HepG2 (cell line): ENCODE measurements around the gene PKMYT1. TPM values are rescaled to one million over a fixed set of nuclear protein-coding genes. Genes with fewer than 3 reads are reported as not detected.

Source experiments
- ADNP ChIP-seq: sonication (generic); formaldehyde crosslinking; IDR thresholded peaks from 2 replicates; pipeline ENCODE4 v1.4.0; 2020; ENCODE audit warnings: missing genetic modification reagents
- ARID4A ChIP-seq: sonication (generic); formaldehyde crosslinking; IDR thresholded peaks from 2 replicates; pipeline ENCODE4 v1.5.0; 2020; ENCODE audit warnings: mild to moderate bottlenecking, missing genetic modification reagents, borderline replicate concordance
- HIC2 ChIP-seq: sonication (generic); formaldehyde crosslinking; IDR thresholded peaks from 2 replicates; pipeline ENCODE4 v1.9.0; 2022; ENCODE audit warnings: low read depth, missing genetic modification reagents
- ISX ChIP-seq: sonication (generic); formaldehyde crosslinking; conservative IDR thresholded peaks from 2 replicates; pipeline ENCODE4 v1.5.0; 2020; ENCODE audit warnings: missing genetic modification reagents
- MED13 ChIP-seq: sonication (generic); formaldehyde crosslinking; IDR thresholded peaks from 2 replicates; pipeline ENCODE4 v1.5.0; 2020; ENCODE audit warnings: missing genetic modification reagents
- MEIS1 ChIP-seq: sonication (generic); formaldehyde crosslinking; IDR thresholded peaks from 2 replicates; pipeline ENCODE4 v1.9.0; 2021; ENCODE audit warnings: mild to moderate bottlenecking, missing genetic modification reagents, moderate library complexity, borderline replicate concordance
- MIXL1 ChIP-seq: IDR thresholded peaks from 2 replicates; pipeline ENCODE4 v1.6.1; 2016
- MTERF4 ChIP-seq: sonication (generic); formaldehyde crosslinking; IDR thresholded peaks from 2 replicates; pipeline ENCODE4 v1.8.0; 2023; ENCODE audit warnings: mild to moderate bottlenecking, missing genetic modification reagents
- NFE2 ChIP-seq: sonication (generic); formaldehyde crosslinking; IDR thresholded peaks from 2 replicates; pipeline ENCODE4 v1.4.0; 2020; ENCODE audit warnings: missing genetic modification reagents
- RAD21 ChIP-seq: fragments of 450-650 bp; formaldehyde crosslinking; IDR thresholded peaks from 2 replicates; pipeline ENCODE4 v1.5.0; 2020; ENCODE audit warnings: mild to moderate bottlenecking
- RFX5 ChIP-seq: IDR thresholded peaks from 2 replicates; pipeline ENCODE4 v1.6.1; 2011; ENCODE audit warnings: low read depth, low read length, improper control_type of control experiment
- SAFB2 ChIP-seq: sonication (generic); formaldehyde crosslinking; IDR thresholded peaks from 2 replicates; pipeline ENCODE4 v1.5.1; 2020; ENCODE audit warnings: missing genetic modification reagents, low read depth, mild to moderate bottlenecking, borderline replicate concordance
- TGIF2 ChIP-seq: IDR thresholded peaks from 2 replicates; pipeline ENCODE4 v1.6.1; 2016; ENCODE audit warnings: control low read depth, missing compliant biosample characterization
- YY1 ChIP-seq: IDR thresholded peaks from 2 replicates; pipeline ENCODE4 v1.6.1; 2011; ENCODE audit warnings: low read length, low read depth, moderate library complexity, mild to moderate bottlenecking; ENCODE audit not compliant: insufficient read depth, insufficient replicate concordance
- ZBTB3 ChIP-seq: sonication (generic); formaldehyde crosslinking; IDR thresholded peaks from 2 replicates; pipeline ENCODE4 v1.4.0; 2020; ENCODE audit warnings: low read depth, mild to moderate bottlenecking, moderate library complexity, missing genetic modification reagents, borderline replicate concordance
- ZNF614 ChIP-seq: IDR thresholded peaks from 2 replicates; pipeline ENCODE4 v1.6.1; 2018; ENCODE audit warnings: missing biosample characterization, missing genetic modification reagents, inconsistent platforms, borderline replicate concordance
- ZNF713 ChIP-seq: sonication (generic); formaldehyde crosslinking; IDR thresholded peaks from 2 replicates; pipeline ENCODE4 v1.4.0; 2020; ENCODE audit warnings: mild to moderate bottlenecking, missing genetic modification reagents
- ZNF772 ChIP-seq: sonication (generic); formaldehyde crosslinking; IDR thresholded peaks from 2 replicates; pipeline ENCODE4 v1.5.0; 2020; ENCODE audit warnings: mild to moderate bottlenecking, missing genetic modification reagents
- ZSCAN31 ChIP-seq: sonication (generic); formaldehyde crosslinking; IDR thresholded peaks from 2 replicates; pipeline ENCODE4 v1.5.0; 2020; ENCODE audit warnings: low read depth, mild to moderate bottlenecking, missing genetic modification reagents
- polyA plus RNA-seq, 8 experiments: library from polyadenylated mRNA; depleted of rRNA in 3 of 8; stranded (reverse) in 7 of 8; unstranded in 1 of 8; fragments of >200 nt; fragmentation: Illumina TruSeq in 4 of 8; extraction: Trizol in 4 of 8; gene quantifications; 2 replicates each; pipeline versions ENCODE4 v1.2.1 to v1.2.3, GENCODE V29; 2011 to 2016; ENCODE audit warnings: low read depth in 4 of 8, missing spikeins in 1 of 8, mixed read lengths in 1 of 8; ENCODE audit not compliant: insufficient read depth in 1 of 8
- total RNA-seq, 5 experiments: library from RNA; depleted of rRNA; stranded (reverse); fragments of >200 nt; fragmentation: Illumina TruSeq; extraction: Trizol; gene quantifications; 2 replicates each; pipeline ENCODE4 v1.2.3, GENCODE V29; 2016; ENCODE audit warnings: low read depth in 1 of 5

Gene PKMYT1
- total and polyA plus RNA-seq, 2 of the 13 experiments (the other 11 are each of a cell fraction or from before 2014, with no cell fraction given) = 7.0 to 27.8 TPM

GRCh38 chr16:3020604-3021448 is 40.6 kb upstream of the PKMYT1 start (continued):
- 0 out of 2 replicates have a peak, but pooled peaks have one; percentile 19 for TF ChIP-seq MEIS1 (CRISPR knock-in tag)
- no peak; the same call in 1 of the 2 replicates for TF ChIP-seq TGIF2
- no peak for TF ChIP-seq NFE2
- peak; percentile 25; the same call in 1 of the 2 replicates for TF ChIP-seq MIXL1 (CRISPR knock-in tag)
- TF ChIP-seq MTERF4 (CRISPR knock-in tag) = no peak
- TF ChIP-seq RFX5 = no peak
- peak; percentile 65 for TF ChIP-seq ZNF772
- no peak for TF ChIP-seq YY1
- peak; percentile 70; the same call in 1 of the 2 replicates for TF ChIP-seq SAFB2
- peak; percentile 89; the same call in 1 of the 2 replicates for TF ChIP-seq MED13 (CRISPR knock-in tag)
- no peak for TF ChIP-seq ZSCAN31 (CRISPR knock-in tag)
- no peak for TF ChIP-seq ZNF614 (CRISPR knock-in tag)
- TF ChIP-seq ISX = 0 out of 2 replicates have a peak, but pooled peaks have one; percentile 45
- TF ChIP-seq ADNP (CRISPR knock-in tag) = no peak
- TF ChIP-seq HIC2 (CRISPR knock-in tag) = peak; percentile 99
- TF ChIP-seq RAD21 = no peak; the same call in 1 of the 2 replicates
- peak; percentile 59; the same call in 1 of the 2 replicates for TF ChIP-seq ZBTB3 (CRISPR knock-in tag)
- TF ChIP-seq ARID4A = peak; percentile 63
- TF ChIP-seq ZNF713 (CRISPR knock-in tag) = no peak
